Liver (tissue), 9 donors: ENCODE results near the gene ATP2C2. TPM values are rescaled to one million over a fixed set of nuclear protein-coding genes. Genes with fewer than 3 reads are reported as not detected.

Experiments
- DNase-seq: peaks from one replicate; pipeline ENCODE4 v3.0.0-alpha.2; 2017; ENCODE audit warnings: low spot score
- H3K27ac ChIP-seq, 2 donors: one replicate each; pipeline ENCODE4 v1.7.0; 2013; ENCODE audit warnings: inconsistent platforms in 2 of 2, low read length in 2 of 2, control low read depth in 1 of 2, low read depth in 1 of 2, mild to moderate bottlenecking in 1 of 2
- H3K27me3 ChIP-seq, 4 donors: one replicate each; pipeline versions ENCODE4 v1.6.1 to v1.7.0; 2013; ENCODE audit warnings: low read length in 3 of 4, inconsistent platforms in 1 of 4, mild to moderate bottlenecking in 1 of 4, moderate library complexity in 1 of 4; ENCODE audit not compliant: control insufficient read depth in 4 of 4, insufficient read depth in 4 of 4
- H3K36me3 ChIP-seq, 4 donors: one replicate each; pipeline versions ENCODE4 v1.6.1 to v1.7.0; 2013; ENCODE audit warnings: low read length in 3 of 4, mild to moderate bottlenecking in 3 of 4, low read depth in 1 of 4, moderate library complexity in 1 of 4; ENCODE audit not compliant: control insufficient read depth in 4 of 4, insufficient read depth in 3 of 4
- H3K4me1 ChIP-seq, 4 donors: one replicate each; pipeline versions ENCODE4 v1.6.1 to v1.7.0; 2013; ENCODE audit warnings: low read length in 3 of 4, mild to moderate bottlenecking in 3 of 4, moderate library complexity in 1 of 4; ENCODE audit not compliant: control insufficient read depth in 4 of 4, insufficient read depth in 4 of 4
- H3K4me3 ChIP-seq, 3 donors: one replicate each; pipeline versions ENCODE4 v1.6.1 to v1.7.0; 2013; ENCODE audit warnings: low read length in 3 of 3, control low read depth in 1 of 3, low read depth in 1 of 3, mild to moderate bottlenecking in 1 of 3
- H3K9ac ChIP-seq, 2 donors: one replicate each; pipeline ENCODE4 v1.7.0; 2013; ENCODE audit warnings: low read length in 2 of 2, mild to moderate bottlenecking in 2 of 2, moderate library complexity in 2 of 2, control low read depth in 1 of 2, low read depth in 1 of 2
- H3K9me3 ChIP-seq, 4 donors: one replicate each; pipeline versions ENCODE4 v1.6.1 to v1.7.0; 2013; ENCODE audit warnings: low read length in 3 of 4; ENCODE audit not compliant: control insufficient read depth in 4 of 4
- EGR1 ChIP-seq, 2 donors: IDR thresholded peaks; 2 replicates each; pipeline ENCODE4 v1.6.1; 2016 to 2018; ENCODE audit warnings: antibody characterized with exemption in 2 of 2, low read depth in 2 of 2
- FOXA1 ChIP-seq: IDR thresholded peaks from 2 replicates; pipeline ENCODE4 v1.6.1; 2016; ENCODE audit warnings: antibody characterized with exemption
- GABPA ChIP-seq, 2 donors: IDR thresholded peaks in 1 of 2; conservative IDR thresholded peaks in 1 of 2; 2 replicates each; pipeline ENCODE4 v1.6.1; 2016; ENCODE audit warnings: antibody characterized with exemption in 2 of 2, mild to moderate bottlenecking in 1 of 2, moderate library complexity in 1 of 2
- HNF4A ChIP-seq, 2 donors: conservative IDR thresholded peaks; 2 replicates each; pipeline ENCODE4 v1.6.1; 2016; ENCODE audit warnings: antibody characterized with exemption in 2 of 2, mild to moderate bottlenecking in 2 of 2
- HNF4G ChIP-seq: IDR thresholded peaks from 2 replicates; pipeline ENCODE4 v1.6.1; 2016; ENCODE audit warnings: antibody characterized with exemption
- JUND ChIP-seq, 2 donors: IDR thresholded peaks; 2 replicates each; pipeline ENCODE4 v1.6.1; 2016; ENCODE audit warnings: antibody characterized with exemption in 2 of 2
- NR2F2 ChIP-seq: IDR thresholded peaks from 2 replicates; pipeline ENCODE4 v1.6.1; 2016; ENCODE audit warnings: antibody characterized with exemption
- RAD21 ChIP-seq, 2 donors: IDR thresholded peaks; 2 replicates each; pipeline ENCODE4 v1.6.1; 2016; ENCODE audit warnings: antibody characterized with exemption in 2 of 2, mild to moderate bottlenecking in 2 of 2
- RXRA ChIP-seq, 2 donors: IDR thresholded peaks; 2 replicates each; pipeline ENCODE4 v1.6.1; 2017 to 2018; ENCODE audit warnings: antibody characterized with exemption in 2 of 2, mild to moderate bottlenecking in 1 of 2
- SP1 ChIP-seq: IDR thresholded peaks from 2 replicates; pipeline ENCODE4 v1.6.1; 2018; ENCODE audit warnings: antibody characterized with exemption, mild to moderate bottlenecking
- TAF1 ChIP-seq: conservative IDR thresholded peaks from 2 replicates; pipeline ENCODE4 v1.6.1; 2016; ENCODE audit warnings: antibody characterized with exemption, mild to moderate bottlenecking
- YY1 ChIP-seq: IDR thresholded peaks from 2 replicates; pipeline ENCODE4 v1.6.1; 2016; ENCODE audit warnings: antibody characterized with exemption, mild to moderate bottlenecking
- WGBS: extraction: QIAGEN DNeasy Blood & Tissue Kit; methylation state at CpG from one replicate; pipeline ENCODE4 v1.1.7; 2013; 5-methylcytosine and 5-hydroxymethylcytosine counted together
- polyA plus RNA-seq, 2 donors: library from polyadenylated mRNA; stranded (reverse) in 1 of 2; unstranded in 1 of 2; fragments of 200-250 nt in 1 of 2; fragments of >200 nt in 1 of 2; fragmentation: Nextera tagmentation in 1 of 2; extraction: Ambion mirVana in 1 of 2; gene quantifications; one replicate each; pipeline versions ENCODE4 v1.2.1 to v1.2.3, GENCODE V29; 2013 to 2015
- total RNA-seq, 2 donors: library from RNA; depleted of rRNA; stranded (reverse); fragments of >200 nt; gene quantifications; one replicate each; pipeline ENCODE4 v1.2.3, GENCODE V29; 2014
- TF ChIP-seq, protein P1 (sequence below): IDR thresholded peaks from 2 replicates; pipeline ENCODE4 v1.6.1; 2016; ENCODE audit warnings: antibody characterized with exemption, mild to moderate bottlenecking
- TF ChIP-seq, protein P2 (sequence below): IDR thresholded peaks from 2 replicates; pipeline ENCODE4 v1.6.1; 2016; ENCODE audit warnings: antibody characterized with exemption
- TF ChIP-seq, protein P3 (sequence below): fragments of 150-350 bp; IDR thresholded peaks from 2 replicates; pipeline ENCODE4 v1.5.1; 2017; ENCODE audit warnings: improper control_type of control experiment, low read depth, low read length; ENCODE audit not compliant: missing input control
- TF ChIP-seq, protein P4 (sequence below): IDR thresholded peaks from 2 replicates; pipeline ENCODE4 v1.6.1; 2016; ENCODE audit warnings: antibody characterized with exemption
- TF ChIP-seq, protein P5 (sequence below): IDR thresholded peaks from 2 replicates; pipeline ENCODE4 v1.6.1; 2016; ENCODE audit warnings: antibody characterized with exemption
- donor health status: healthy.
- donor health status: healthy.
- donor health status: healthy.
- donor health status: healthy.
- donor health status: healthy.

ATP2C2 gene
- total and polyA plus RNA-seq, 4 donors, result 0.05 to 0.33 (median 0.22) TPM

DNA sequence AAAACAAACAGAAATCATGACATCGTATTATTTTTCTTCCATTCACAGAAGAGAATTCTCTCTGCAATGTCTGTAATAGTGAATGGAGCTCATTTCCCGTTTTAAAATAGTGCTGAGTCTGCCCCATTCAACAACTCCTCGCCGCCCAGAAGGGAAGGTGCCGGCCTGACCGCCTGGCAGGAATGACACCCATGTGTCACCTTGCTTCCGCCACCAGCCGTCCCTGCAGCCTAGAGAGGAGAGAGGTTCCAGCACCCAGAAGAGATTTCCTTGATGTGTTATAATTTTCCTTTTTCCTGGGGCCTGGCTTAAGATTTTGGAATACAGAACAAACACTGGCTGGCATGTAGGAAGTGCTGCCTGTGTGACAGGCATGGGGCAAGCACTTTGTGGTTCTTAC lies 76.1 kb downstream of the ATP2C2 start:
- no peak overlapping the region for H3K27ac ChIP-seq
- no peak overlapping the region for H3K4me3 ChIP-seq
- 80% methylated on average over 8 of the region's 8 CpGs for WGBS
- H3K36me3 ChIP-seq, result no peaks in the 10 kb centered on the region
- H3K9me3 ChIP-seq, result no peaks in the 10 kb centered on the region
- H3K27me3 ChIP-seq, result no peaks in the 10 kb centered on the region
- DNase-seq, result no peak
- H3K9ac ChIP-seq, result no peak overlapping the region
- no peaks in the 10 kb centered on the region for H3K4me1 ChIP-seq
- no peak for TF ChIP-seq EGR1 (IDR thresholded peaks at IDR 0.05; ENCODE audit: low read depth in 2 of 2)
- no peak for TF ChIP-seq JUND (IDR thresholded peaks at IDR 0.05)
- no peak for TF ChIP-seq NR2F2
- no peak for TF ChIP-seq RXRA (IDR thresholded peaks at IDR 0.05)
- TF ChIP-seq, protein P1, sequence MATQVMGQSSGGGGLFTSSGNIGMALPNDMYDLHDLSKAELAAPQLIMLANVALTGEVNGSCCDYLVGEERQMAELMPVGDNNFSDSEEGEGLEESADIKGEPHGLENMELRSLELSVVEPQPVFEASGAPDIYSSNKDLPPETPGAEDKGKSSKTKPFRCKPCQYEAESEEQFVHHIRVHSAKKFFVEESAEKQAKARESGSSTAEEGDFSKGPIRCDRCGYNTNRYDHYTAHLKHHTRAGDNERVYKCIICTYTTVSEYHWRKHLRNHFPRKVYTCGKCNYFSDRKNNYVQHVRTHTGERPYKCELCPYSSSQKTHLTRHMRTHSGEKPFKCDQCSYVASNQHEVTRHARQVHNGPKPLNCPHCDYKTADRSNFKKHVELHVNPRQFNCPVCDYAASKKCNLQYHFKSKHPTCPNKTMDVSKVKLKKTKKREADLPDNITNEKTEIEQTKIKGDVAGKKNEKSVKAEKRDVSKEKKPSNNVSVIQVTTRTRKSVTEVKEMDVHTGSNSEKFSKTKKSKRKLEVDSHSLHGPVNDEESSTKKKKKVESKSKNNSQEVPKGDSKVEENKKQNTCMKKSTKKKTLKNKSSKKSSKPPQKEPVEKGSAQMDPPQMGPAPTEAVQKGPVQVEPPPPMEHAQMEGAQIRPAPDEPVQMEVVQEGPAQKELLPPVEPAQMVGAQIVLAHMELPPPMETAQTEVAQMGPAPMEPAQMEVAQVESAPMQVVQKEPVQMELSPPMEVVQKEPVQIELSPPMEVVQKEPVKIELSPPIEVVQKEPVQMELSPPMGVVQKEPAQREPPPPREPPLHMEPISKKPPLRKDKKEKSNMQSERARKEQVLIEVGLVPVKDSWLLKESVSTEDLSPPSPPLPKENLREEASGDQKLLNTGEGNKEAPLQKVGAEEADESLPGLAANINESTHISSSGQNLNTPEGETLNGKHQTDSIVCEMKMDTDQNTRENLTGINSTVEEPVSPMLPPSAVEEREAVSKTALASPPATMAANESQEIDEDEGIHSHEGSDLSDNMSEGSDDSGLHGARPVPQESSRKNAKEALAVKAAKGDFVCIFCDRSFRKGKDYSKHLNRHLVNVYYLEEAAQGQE, result no peak
- no peak for TF ChIP-seq SP1
- no peak for TF ChIP-seq GABPA (IDR thresholded peaks at IDR 0.05 in 1 of 2, conservative IDR thresholded peaks at IDR 0.05 in 1 of 2)
- no peak for TF ChIP-seq TAF1
- TF ChIP-seq, protein P2, sequence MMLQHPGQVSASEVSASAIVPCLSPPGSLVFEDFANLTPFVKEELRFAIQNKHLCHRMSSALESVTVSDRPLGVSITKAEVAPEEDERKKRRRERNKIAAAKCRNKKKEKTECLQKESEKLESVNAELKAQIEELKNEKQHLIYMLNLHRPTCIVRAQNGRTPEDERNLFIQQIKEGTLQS, result no peak
- no peak for TF ChIP-seq HNF4G
- no peak for TF ChIP-seq YY1

DNA sequence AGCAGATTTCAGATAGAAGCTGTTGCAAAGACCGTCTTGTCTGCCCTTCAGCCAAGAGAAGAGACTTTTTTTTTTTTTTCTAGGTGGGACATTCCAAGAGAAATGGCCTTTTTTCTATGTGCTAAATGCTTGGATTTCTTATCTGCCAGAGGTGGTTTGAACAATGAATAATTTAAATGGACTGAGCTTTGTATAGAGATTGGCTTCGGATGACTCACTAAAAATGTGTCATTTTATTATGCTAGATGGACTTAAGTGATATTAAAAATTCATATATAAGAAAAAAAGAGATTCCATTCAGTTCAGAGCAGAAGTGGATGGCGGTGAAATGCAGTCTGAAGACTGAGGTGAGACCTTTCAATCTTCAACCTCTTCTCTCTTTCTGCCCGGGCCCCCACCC lies 77.7 kb downstream of the ATP2C2 start:
- Histone ChIP-seq H3K4me3 (no peak overlapping the region), H3K9me3 (no peaks in the 10 kb centered on the region), H3K36me3 (no peaks in the 10 kb centered on the region), H3K27me3 (no peaks in the 10 kb centered on the region), H3K4me1 (no peaks in the 10 kb centered on the region), H3K9ac (no peak overlapping the region), H3K27ac (no peak overlapping the region)
- 84% methylated on average over 4 of the region's 4 CpGs for WGBS
- TF ChIP-seq RXRA (IDR thresholded peaks at IDR 0.05) (no peak), RAD21 (IDR thresholded peaks at IDR 0.05) (no peak), TAF1 (no peak), NR2F2 (no peak), HNF4A (conservative IDR thresholded peaks at IDR 0.05) (no peak), FOXA1 (no peak), YY1 (no peak)
- TF ChIP-seq, protein P3, sequence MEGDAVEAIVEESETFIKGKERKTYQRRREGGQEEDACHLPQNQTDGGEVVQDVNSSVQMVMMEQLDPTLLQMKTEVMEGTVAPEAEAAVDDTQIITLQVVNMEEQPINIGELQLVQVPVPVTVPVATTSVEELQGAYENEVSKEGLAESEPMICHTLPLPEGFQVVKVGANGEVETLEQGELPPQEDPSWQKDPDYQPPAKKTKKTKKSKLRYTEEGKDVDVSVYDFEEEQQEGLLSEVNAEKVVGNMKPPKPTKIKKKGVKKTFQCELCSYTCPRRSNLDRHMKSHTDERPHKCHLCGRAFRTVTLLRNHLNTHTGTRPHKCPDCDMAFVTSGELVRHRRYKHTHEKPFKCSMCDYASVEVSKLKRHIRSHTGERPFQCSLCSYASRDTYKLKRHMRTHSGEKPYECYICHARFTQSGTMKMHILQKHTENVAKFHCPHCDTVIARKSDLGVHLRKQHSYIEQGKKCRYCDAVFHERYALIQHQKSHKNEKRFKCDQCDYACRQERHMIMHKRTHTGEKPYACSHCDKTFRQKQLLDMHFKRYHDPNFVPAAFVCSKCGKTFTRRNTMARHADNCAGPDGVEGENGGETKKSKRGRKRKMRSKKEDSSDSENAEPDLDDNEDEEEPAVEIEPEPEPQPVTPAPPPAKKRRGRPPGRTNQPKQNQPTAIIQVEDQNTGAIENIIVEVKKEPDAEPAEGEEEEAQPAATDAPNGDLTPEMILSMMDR, result no peak
- TF ChIP-seq, protein P2, result no peak
- TF ChIP-seq, protein P4, sequence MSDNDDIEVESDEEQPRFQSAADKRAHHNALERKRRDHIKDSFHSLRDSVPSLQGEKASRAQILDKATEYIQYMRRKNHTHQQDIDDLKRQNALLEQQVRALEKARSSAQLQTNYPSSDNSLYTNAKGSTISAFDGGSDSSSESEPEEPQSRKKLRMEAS, result no peak
- TF ChIP-seq, protein P5, sequence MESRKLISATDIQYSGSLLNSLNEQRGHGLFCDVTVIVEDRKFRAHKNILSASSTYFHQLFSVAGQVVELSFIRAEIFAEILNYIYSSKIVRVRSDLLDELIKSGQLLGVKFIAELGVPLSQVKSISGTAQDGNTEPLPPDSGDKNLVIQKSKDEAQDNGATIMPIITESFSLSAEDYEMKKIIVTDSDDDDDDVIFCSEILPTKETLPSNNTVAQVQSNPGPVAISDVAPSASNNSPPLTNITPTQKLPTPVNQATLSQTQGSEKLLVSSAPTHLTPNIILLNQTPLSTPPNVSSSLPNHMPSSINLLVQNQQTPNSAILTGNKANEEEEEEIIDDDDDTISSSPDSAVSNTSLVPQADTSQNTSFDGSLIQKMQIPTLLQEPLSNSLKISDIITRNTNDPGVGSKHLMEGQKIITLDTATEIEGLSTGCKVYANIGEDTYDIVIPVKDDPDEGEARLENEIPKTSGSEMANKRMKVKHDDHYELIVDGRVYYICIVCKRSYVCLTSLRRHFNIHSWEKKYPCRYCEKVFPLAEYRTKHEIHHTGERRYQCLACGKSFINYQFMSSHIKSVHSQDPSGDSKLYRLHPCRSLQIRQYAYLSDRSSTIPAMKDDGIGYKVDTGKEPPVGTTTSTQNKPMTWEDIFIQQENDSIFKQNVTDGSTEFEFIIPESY, result no peak
- no peak for DNase-seq
